NCI-H2227 treated with DMSO at 0.1 percent for 48 hours (cell line): ENCODE data around the gene GRHL3.

Experiments used
- DNase-seq: peaks from one replicate; lab custom pipeline; 2025; lab: John Stamatoyannopoulos, UW

Gene GRHL3

GRCh38 chr1:24403806-24404205, 84.6 kb downstream of the GRHL3 start:
- no peak for DNase-seq
